Right atrium auricular region (tissue), 2 donors: ENCODE results near the gene CEBPG. TPM values are rescaled to one million over a fixed set of nuclear protein-coding genes. Genes with fewer than 3 reads are reported as not detected.

Experiments
- DNase-seq: peaks from one replicate; pipeline ENCODE4 v3.0.0-alpha.2; 2019; ENCODE audit warnings: low spot score
- H3K27ac ChIP-seq, 2 donors: fragments of 200-600 bp; sonication (generic); 1 replicate in 1 of 2; 2 replicates in 1 of 2; pipeline ENCODE4 v1.5.1; 2016 to 2019
- H3K27me3 ChIP-seq, 2 donors: fragments of 200-600 bp; sonication (generic); one replicate each; pipeline versions ENCODE4 v1.5.1 to v1.6.0; 2017 to 2019
- H3K36me3 ChIP-seq: fragments of 200-600 bp; sonication (generic); one replicate; pipeline ENCODE4 v1.5.1; 2016
- H3K4me1 ChIP-seq, 2 donors: fragments of 200-600 bp; sonication (generic); one replicate each; pipeline versions ENCODE4 v1.5.1 to v1.6.0; 2017 to 2019
- H3K4me3 ChIP-seq, 2 donors: fragments of 200-600 bp; sonication (generic); 1 replicate in 1 of 2; 2 replicates in 1 of 2; pipeline ENCODE4 v1.5.1; 2017 to 2019; ENCODE audit warnings: mild to moderate bottlenecking in 1 of 2, moderate library complexity in 1 of 2
- H3K9me3 ChIP-seq, 2 donors: fragments of 200-600 bp; sonication (generic); one replicate each; pipeline ENCODE4 v1.5.1; 2019
- CTCF ChIP-seq, 2 donors: fragments of 200-600 bp; sonication (generic); IDR thresholded peaks; one replicate each; pipeline ENCODE4 v1.5.1; 2019; ENCODE audit warnings: antibody characterized with exemption in 2 of 2
- total RNA-seq, 2 donors: library from RNA; depleted of rRNA; stranded (reverse); fragments of >200 nt; gene quantifications; one replicate each; pipeline ENCODE4 v1.1.0, GENCODE V29; 2016

Gene CEBPG
- total RNA-seq, 2 donors from 2014 or later, result 12.9 to 15.2 TPM

- peak; percentile 94 for DNase-seq
- TF ChIP-seq CTCF (IDR thresholded peaks at IDR 0.05), result no peak
- H3K4me3 ChIP-seq, result no peak overlapping the region
- peaks cover 0 to 44% of the 10 kb centered on the region in 2 donors for H3K4me1 ChIP-seq
- no peaks in the 10 kb centered on the region for H3K27me3 ChIP-seq
- peak overlapping the region in 1 of 2 donors; percentile 58 for H3K27ac ChIP-seq
- H3K36me3 ChIP-seq, result peaks cover 13% of the 10 kb centered on the region
- no peaks in the 10 kb centered on the region for H3K9me3 ChIP-seq
Observed at GRCh38 chr19:33376423-33376822, 2.9 kb downstream of the CEBPG start.

GRCh38 chr19:33376941-33377557 is 3.5 kb downstream of the CEBPG start:
- H3K27me3 ChIP-seq, result no peaks in the 10 kb centered on the region
- H3K4me3 ChIP-seq, result no peak overlapping the region
- no peaks in the 10 kb centered on the region for H3K9me3 ChIP-seq
- peak overlapping the region in 1 of 2 donors; percentile 58 for H3K27ac ChIP-seq
- H3K4me1 ChIP-seq, result peaks cover 0 to 44% of the 10 kb centered on the region in 2 donors
- peaks cover 13% of the 10 kb centered on the region for H3K36me3 ChIP-seq
- TF ChIP-seq CTCF (IDR thresholded peaks at IDR 0.05), result no peak
- no peak for DNase-seq

GRCh38 chr19:33377586-33378475 is 4.3 kb downstream of the CEBPG start:
- DNase-seq, result no peak
- no peak overlapping the region for H3K4me3 ChIP-seq
- H3K27me3 ChIP-seq, result no peaks in the 10 kb centered on the region
- peaks cover 0 to 44% of the 10 kb centered on the region in 2 donors for H3K4me1 ChIP-seq
- peaks cover 13% of the 10 kb centered on the region for H3K36me3 ChIP-seq
- no peaks in the 10 kb centered on the region for H3K9me3 ChIP-seq
- no peak overlapping the region for H3K27ac ChIP-seq
- TF ChIP-seq CTCF (IDR thresholded peaks at IDR 0.05), result no peak

GRCh38 chr19:33379151-33379829 is 5.8 kb downstream of the CEBPG start:
- TF ChIP-seq CTCF (IDR thresholded peaks at IDR 0.05), result no peak
- no peaks in the 10 kb centered on the region for H3K9me3 ChIP-seq
- peaks cover 0 to 44% of the 10 kb centered on the region in 2 donors for H3K4me1 ChIP-seq

GRCh38 chr19:33381101-33381500 is 7.6 kb downstream of the CEBPG start:
- Histone ChIP-seq H3K4me3 (no peak overlapping the region), H3K27me3 (no peaks in the 10 kb centered on the region), H3K36me3 (peaks cover 13% of the 10 kb centered on the region), H3K27ac (no peak overlapping the region), H3K4me1 (peaks cover 0 to 34% of the 10 kb centered on the region in 2 donors), H3K9me3 (no peaks in the 10 kb centered on the region)
- TF ChIP-seq CTCF (IDR thresholded peaks at IDR 0.05), result no peak
- no peak for DNase-seq

More at GRCh38 chr19:33379151-33379829, 5.8 kb downstream of the CEBPG start:
- Histone ChIP-seq H3K27ac (no peak overlapping the region), H3K4me3 (no peak overlapping the region), H3K27me3 (no peaks in the 10 kb centered on the region), H3K36me3 (peaks cover 13% of the 10 kb centered on the region)
- no peak for DNase-seq
